H1 (cell line): ENCODE measurements around the gene ONECUT2. TPM values are rescaled to one million over a fixed set of nuclear protein-coding genes. Genes with fewer than 3 reads are reported as not detected.

Experiments used
- BCL11A ChIP-seq, 2 experiments: IDR thresholded peaks; one replicate each; pipeline ENCODE4 v1.6.1; 2011; ENCODE audit warnings: low read depth in 2 of 2, low read length in 2 of 2, mild to moderate bottlenecking in 2 of 2
- FOSL1 ChIP-seq: IDR thresholded peaks from 2 replicates; pipeline ENCODE4 v1.6.1; 2011; ENCODE audit warnings: mild to moderate bottlenecking, low read depth, low read length, moderate library complexity; ENCODE audit not compliant: insufficient read depth
- JUND ChIP-seq: IDR thresholded peaks from 2 replicates; pipeline ENCODE4 v1.6.1; 2011; ENCODE audit warnings: mild to moderate bottlenecking, improper control_type of control experiment, low read length
- YY1 ChIP-seq: IDR thresholded peaks from 2 replicates; pipeline ENCODE4 v1.6.1; 2011; ENCODE audit warnings: low read depth, mild to moderate bottlenecking, low read length
- polyA plus RNA-seq, 7 experiments: library from polyadenylated mRNA; depleted of rRNA in 3 of 7; stranded (reverse) in 5 of 7; unstranded in 2 of 7; fragments of >200 nt in 5 of 7; fragments of 200-250 nt in 2 of 7; gene quantifications; 1 replicate in 5 of 7; 2 replicates in 1 of 7; 4 replicates in 1 of 7; pipeline versions ENCODE4 v1.2.1 to v1.2.3, GENCODE V29; 2011 to 2013; ENCODE audit warnings: missing spikeins in 2 of 7, mixed read lengths in 2 of 7
- total RNA-seq: library from RNA; stranded (reverse); fragmentation: NEBNext Ultra II Directional; extraction: Animal tissue kit (Norgen Biotek cat#: 25700); gene quantifications from 2 replicates; pipeline ENCODE4 v1.2.1, GENCODE V29; 2021
- TF ChIP-seq, protein P1 (sequence below): IDR thresholded peaks from 2 replicates; pipeline ENCODE4 v1.6.1; 2012; ENCODE audit warnings: low read length, inconsistent platforms

Gene ONECUT2
- total and polyA plus RNA-seq, 2 of the 8 experiments (the other 6 are each of a cell fraction or from before 2014, with no cell fraction given), result 0.38 to 1.9 TPM

DNA sequence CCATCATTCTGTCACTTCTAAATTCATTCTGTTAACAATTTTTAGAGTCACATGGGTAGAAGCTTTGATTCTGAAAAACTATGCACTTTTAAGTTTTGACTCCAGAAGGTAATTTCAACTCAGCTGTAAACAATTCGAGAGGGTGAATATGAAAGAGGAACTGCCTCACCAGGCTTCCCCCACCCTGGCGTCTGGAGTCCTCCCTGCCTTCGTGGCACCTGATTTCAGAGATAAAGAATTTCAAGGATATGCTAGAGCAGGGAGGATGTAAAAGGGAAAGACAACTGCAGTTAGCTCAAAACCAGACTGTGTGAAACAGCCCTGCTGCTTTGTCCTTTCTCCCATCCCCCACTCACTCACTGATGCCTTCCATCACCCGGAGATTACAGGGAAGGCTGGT, 40.7 kb downstream of the ONECUT2 start (continued):
- TF ChIP-seq, protein P1, sequence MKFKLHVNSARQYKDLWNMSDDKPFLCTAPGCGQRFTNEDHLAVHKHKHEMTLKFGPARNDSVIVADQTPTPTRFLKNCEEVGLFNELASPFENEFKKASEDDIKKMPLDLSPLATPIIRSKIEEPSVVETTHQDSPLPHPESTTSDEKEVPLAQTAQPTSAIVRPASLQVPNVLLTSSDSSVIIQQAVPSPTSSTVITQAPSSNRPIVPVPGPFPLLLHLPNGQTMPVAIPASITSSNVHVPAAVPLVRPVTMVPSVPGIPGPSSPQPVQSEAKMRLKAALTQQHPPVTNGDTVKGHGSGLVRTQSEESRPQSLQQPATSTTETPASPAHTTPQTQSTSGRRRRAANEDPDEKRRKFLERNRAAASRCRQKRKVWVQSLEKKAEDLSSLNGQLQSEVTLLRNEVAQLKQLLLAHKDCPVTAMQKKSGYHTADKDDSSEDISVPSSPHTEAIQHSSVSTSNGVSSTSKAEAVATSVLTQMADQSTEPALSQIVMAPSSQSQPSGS, result no peak
- TF ChIP-seq BCL11A (IDR thresholded peaks at IDR 0.05; ENCODE audit: low read depth in 2 of 2, low read length in 2 of 2) (no peak), JUND (no peak), FOSL1 (no peak), YY1 (no peak)
